Activated CD4-positive, alpha-beta T cell treated with anti-CD3 and anti-CD28 coated beads, Interleukin-2, amount 50 U/mL, for 1 hour (primary cell): Measurements from ENCODE around the gene TMC2.

Source experiments
- DNase-seq: peaks from one replicate; pipeline ENCODE4 v3.0.0-alpha.2; 2020

TMC2 gene

DNA sequence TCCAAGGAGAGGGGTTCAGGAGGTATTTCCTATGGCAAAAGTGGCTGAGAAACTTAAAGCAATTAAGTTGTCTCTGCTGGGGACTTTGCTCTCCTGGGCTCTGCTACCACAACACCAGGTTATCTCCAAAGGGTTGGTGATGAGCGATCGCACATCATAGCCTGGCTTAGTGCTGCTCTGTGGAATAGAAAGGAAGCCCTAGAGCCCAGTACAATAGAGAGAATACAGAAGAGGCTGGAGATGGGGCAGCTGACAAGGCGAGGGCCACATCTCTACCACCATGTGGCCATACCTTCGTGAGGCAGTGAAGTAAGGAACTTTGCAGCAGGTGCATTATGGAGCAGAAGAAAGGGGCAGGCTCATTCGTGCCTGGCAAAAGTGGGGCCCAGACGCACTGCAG lies 8.6 kb upstream of the TMC2 start:
- no peak for DNase-seq

DNA sequence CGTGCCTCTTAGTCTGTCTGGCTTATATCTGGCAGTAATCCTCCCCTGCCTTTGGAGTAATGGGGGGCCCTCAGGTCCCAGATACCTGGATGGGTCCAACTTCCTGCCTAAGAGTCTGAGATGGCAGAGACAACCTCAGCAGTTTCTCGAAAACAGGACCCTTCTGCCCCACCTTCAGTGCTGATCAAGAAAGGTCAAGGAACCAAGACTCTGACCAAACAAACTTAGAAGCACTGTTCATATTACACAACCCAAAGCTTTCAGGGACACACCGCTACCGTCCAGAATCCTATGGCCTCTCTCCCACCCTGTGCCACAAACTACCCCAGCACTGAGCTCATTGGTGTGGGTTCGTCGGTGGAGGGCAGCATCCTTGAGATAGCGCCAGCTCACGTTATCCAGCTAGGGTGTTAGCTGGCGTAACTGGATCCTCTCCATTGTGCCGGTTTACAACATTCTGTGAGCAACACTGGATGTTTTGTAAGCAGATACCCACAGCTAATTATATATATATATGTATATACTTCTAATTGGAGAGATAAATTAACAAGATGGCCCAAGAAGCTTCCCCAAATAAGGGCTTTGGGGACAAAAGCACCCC lies 7.6 kb upstream of the TMC2 start:
- DNase-seq, result no peak

DNA sequence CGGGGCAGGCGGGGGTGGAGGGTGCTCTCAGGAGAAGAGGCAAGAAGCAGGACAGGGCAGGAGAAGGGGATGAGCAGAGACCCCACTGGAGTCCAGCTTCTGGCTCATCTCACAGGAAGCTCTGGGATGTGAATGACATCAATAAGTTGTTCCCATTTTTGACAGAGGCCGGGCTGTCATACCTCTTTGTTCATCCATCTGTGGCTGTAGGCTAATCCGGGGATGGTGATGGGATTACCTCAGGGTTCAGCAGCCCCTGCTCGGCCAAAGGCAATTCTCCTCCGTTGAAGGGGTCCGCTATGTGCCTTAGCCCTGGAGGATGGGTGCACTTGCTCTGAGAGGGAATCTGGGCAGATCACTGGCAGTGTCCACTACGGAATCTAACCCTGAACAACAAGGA lies 3.3 kb upstream of the TMC2 start:
- no peak for DNase-seq

DNA sequence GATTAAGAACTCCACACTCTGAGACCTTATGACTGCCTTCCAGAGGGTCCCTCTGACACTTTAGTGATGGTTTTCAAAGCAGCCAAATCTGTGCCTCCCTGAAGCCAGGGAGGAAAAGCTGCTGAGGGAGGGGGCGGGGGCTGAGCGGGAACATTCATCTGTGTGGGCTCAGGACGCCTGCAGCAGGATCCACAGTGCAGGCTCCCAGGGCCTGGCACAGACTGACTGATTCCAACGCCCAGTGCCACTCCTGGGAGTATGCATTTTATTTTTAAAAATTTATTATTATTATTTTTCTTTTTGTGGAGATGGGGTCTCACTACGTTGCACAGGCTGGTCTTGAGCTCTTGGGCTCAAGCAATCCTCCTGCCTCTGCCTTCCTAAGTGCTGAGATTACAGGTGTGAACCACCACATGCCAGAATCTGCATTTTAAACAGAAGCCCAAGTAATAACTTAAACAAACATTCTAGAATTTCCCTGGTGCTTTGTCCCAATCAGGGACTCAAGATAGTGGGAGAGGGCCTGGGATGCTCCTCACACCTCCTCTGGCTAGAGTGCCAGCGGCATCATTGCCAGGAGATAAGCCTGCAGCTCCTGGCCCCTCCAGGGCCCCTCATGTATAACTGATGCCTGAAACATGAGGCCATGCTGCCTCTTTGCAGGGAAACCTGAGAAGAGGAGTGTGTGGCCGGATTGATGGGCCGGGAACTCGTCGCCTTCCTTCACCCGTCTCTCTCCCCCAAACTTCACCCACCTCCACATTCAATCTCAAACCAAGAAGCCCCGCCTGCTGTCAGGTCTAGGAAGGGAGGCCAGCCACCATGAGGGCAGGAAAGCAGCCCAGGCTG lies 438 bp upstream of the TMC2 start:
- no peak for DNase-seq

DNA sequence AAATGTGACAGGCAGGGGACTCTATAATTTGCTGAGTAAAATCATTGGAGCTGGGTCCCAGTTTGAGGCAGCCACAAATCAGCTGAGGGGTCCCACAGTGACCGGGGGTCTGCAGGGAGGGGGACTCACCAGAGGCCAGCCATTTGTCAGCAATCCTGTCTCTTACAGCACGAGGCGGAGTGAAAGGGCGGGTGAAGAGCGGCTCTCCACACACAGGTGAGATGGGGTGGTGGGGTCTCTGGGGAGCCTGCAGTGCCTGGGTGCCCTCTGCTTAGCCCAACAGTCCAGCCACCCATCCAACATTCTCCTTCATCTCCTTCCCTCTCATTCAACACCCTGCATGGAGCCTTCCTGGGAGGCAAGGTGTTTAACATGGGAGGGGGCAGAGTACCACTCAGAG lies 728 bp downstream of the TMC2 start:
- DNase-seq, result no peak

DNA sequence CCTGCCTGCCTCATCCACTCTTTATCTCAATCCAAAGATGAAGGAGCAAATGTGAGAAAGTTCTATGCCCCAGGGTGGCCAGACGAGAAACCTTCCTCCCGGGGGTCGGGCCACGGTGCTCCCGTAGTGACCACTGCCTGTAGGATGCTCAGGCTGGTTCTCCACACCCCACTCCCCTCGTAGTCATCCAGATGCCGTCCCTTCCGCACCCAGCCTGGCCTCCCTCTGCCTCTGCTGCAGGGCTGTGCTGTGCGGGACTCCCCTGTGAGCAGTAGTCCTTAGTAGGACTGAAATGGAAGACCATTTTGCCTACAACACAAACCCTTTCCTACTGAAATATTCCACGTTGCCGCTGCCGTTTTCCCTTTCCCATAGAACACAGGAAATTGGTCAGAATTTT lies 2.0 kb downstream of the TMC2 start:
- no peak for DNase-seq

DNA sequence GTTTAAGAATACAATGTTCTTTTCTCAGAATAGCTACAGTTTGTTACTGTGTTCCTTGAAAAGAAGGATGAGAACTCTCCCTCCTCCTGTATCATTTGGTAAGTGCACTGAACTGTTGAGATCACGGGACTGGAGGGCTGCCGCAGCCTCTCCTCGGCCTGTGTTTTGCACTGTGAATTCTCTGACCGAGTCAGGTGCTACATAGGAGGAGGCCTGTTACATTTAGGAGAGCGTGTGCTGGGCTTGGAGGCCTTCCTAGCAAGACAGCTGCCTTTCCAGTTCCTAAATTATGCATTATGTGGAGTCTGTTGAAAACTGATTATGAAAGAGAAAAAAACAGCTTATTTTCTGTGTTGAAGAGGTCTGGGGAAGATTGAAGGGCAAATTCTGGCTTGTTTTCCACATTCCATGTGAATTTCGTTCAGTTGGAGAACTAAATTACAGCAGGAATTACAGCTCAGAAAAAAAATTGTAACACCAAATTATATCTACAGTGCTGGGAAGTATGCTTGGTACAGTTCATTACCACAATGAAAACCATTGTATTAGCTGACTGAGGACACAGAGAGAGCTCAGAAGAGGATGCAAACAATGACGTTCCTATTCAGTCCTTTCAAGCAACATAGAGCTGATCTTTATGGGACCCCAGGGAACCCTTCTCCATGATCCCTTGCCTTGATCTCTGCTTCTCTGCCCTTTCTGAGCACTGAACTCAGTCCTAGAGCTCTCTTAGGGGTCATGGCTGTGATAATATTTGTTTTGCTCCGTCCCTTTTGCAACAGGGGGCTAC lies 2.8 kb downstream of the TMC2 start:
- no peak for DNase-seq

DNA sequence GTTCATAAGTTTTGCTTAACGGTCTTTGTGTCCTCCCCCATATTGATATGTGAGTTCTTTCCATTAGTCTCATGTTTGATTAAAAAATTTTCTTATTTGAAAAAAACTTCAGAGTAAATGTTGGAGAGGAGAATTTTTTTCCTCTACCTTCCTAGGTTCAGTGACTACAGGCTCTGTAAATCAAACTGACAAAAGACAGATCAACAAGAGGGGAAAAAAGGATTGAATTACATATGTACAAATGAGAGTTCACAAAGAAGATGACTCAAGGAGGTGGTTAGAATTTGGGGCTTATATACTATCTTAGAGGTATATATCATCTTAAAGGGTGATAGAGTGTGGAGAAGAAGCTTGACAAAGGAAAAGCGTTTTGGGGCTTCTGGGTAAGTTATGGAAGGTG lies 5.6 kb downstream of the TMC2 start:
- no peak for DNase-seq

DNA sequence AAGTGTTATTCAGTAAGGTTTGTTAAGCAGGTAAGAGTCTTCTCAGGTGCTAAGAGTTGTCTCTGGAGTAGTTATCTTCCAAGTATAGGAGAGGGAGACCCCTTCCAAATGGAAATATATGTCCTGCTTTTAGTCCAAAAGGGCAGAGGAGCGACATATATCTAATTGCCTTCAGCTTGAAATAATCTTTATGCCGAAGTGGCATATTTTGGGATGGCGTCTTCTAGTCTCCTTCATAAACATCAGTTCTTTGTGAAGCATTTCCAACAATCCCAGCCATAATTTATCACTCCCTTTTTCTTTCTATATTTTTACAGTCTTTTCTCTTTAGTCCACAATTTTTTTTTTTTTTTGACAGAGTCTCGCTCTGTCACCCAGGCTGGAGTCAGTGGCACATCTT lies 6.0 kb downstream of the TMC2 start:
- DNase-seq, result no peak

DNA sequence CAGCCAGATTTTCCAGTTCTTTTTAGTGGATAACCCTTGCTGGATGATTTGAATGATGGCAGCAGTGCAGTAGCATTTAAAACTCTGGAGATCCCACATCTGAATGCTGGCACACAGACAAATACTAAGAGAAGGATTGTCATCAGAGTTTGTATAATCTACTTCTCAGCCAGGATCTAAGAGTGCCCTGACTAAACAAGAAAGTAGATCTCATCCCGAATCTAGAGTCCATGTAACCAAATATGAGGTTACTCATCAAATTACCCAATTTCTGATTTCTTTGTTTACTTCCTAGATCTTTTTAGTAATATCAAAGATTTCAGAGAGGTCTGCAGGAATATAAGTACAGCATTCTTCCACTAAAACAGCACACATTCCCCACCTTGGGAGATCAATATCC lies 7.8 kb downstream of the TMC2 start:
- no peak for DNase-seq

DNA sequence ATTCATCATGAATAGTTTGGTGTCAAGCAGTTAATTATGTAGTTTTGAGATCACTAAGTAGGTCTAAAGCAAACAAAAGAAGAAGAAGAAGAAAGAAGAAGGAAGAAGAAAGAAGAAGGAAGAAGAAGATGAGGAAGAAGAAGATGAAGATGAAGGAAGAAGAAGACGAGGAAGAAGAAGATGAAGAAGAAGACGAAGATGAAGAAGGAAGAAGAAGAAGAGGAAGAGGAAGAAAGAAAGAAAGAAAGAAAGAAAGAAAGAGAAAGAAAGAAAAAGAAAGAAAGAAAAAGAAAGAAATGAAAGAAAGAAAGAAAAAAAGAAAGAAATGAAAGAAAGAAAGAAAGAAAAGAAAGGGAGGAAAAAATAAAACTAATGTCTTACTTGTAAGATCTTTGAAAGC lies 9.2 kb downstream of the TMC2 start:
- no peak for DNase-seq

DNA sequence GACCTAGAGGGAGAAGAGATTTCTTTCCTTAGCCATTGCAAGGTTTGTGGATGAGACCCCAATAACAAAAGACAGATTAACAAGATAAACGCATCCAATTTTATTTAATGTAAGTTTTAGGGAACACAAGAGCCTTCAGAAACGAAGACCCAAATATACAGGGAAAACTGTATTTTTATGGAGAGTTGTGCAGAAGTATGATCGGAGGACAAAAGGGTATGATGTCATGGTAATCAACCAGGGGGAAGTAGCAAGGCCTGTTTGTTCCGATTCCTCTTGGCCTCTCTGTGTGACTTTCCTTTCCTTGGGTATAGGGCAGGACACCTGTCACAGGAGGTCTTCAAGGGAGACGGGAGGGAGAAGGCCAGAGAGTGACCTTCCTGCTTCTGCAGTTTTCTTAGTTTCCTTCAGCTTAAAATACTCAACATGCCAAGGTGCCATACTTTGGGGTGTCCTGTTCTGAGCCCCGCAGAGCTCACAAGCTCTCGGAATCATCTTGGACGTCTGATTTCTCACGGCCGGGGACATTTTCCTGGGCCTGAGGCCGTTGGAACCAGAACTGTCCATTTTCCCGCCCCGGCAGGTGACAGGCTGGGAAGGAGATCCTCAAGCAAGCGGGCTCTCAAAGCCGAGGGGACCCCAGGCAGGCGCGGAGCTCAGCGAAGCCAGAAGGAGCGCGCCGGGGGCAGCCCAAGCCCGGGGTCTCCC lies 21.7 kb downstream of the TMC2 start:
- DNase-seq, result no peak

DNA sequence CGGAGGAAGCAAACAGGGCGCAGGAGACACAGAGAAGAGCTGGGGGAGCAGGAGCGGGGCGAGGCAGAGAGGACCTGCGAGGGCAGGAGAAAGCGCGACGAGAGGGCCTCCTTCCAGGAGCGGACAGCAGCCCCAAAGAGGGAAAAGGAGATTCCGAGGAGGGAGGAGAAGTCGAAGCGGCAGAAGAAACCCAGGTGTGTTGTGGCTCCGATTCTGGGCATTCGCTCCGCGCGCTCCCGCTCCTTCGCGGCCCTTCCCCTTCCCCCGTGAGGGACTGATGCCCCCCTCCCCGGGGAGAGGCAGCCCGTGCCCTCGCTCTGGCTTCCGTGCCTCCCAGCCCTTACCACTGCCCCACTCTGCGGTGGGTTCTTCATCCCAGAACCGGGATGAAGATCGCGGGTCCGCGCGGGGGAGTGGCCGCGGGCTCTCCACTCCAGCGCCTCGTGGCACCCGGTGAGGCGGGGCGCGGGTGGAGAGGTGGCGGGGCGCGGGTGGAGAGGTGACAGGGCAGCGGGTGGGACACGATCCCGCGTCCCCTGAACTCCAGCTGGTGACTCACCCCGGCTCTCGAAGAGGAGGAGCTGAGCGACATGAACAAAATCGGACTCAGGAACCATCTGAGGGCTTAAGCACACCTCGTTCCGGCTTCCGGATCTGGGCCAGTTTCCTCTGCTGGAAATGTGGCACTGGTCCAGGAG lies 22.4 kb downstream of the TMC2 start:
- no peak for DNase-seq

DNA sequence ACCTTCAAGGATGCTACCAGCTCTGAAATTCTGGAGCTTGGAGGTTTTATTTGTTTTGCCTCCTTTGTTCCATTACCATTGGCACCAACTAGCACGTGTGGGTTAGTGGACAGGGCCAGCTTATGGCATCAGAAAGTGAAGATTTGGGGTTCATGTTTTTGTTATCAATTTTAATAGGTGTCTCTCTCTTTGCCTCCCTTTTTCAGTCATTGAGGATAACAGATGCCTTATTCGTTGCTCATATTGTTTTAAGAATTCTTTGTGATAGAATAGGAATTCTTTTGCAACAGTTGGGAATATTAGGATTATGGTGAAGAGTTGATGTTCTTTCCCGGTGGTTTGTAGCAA lies 22.9 kb downstream of the TMC2 start:
- DNase-seq, result no peak

DNA sequence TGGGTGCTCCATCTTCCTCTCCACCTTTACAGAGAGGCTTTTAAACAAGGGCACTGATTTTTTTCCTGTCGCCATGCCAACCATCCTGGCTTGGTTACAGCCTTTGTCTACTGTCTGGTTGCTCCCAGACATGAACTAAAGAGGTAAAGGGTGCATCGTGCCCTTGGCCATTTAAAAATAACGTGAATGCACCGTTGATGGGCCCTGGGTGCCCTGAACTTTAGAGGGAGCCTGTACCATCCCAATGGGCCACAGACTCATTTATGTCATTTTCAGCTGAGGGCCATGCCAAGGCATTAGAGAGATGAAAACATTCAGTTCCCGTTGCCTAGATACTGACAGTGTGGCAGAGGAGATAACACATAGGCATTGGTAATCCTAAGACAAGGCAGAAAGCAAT lies 23.3 kb downstream of the TMC2 start:
- DNase-seq, result no peak

DNA sequence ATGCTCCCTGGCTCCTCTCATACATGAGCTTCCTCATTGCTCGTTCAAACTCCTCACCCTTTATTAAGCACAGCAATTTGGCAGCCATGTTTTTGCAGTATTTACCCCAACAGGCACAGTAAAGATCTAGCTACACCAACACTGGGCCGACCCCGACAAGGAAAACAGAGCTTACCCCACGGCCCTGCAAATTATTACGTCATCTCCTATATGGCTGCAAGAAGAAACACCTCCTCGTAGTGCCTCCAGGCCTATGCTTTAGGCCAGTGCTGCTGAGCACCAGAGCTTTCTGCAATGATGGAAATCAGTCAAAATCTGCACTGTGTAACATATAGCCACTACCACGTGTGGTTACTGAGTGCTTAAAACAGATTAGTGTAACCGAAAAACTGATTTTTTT lies 26.7 kb downstream of the TMC2 start:
- DNase-seq, result no peak

DNA sequence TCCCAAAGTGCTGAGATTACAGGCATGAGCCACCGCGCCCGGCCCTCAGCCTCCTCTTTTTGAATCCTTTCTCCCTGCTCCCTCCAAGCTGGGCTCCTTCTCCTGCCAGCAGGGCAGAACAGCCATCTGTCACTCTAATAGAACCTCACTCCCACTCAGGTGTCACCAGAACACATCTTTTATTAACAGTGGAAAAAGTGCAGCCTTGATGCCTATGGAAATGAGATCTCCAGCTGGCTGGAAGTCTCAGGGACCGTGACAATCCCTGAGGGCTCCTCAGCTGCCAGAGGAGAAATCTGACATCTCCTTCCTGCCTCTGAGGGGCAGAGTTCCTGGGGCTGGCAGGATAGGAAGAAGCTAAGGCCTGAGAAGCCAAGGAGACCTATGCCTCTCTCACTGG lies 28.0 kb downstream of the TMC2 start:
- no peak for DNase-seq

DNA sequence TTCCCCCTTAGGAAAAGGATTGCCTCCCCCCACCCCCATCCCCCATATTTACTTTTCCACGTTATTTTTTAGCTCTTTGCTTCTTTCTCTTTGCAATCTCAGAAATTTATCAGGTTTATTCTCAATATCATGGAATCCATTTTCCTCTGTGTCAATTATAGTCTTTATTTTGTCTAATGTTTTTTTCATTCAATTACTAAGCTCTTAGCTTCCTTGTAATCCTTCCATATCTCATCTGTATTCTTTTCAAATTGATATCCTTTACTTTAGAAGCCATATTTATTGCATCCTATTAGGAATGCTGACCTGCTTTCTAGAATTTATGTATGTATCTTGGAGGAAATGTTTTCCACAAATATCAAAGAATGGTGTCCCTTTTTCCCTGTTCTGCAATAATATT lies 39.3 kb downstream of the TMC2 start:
- no peak for DNase-seq

DNA sequence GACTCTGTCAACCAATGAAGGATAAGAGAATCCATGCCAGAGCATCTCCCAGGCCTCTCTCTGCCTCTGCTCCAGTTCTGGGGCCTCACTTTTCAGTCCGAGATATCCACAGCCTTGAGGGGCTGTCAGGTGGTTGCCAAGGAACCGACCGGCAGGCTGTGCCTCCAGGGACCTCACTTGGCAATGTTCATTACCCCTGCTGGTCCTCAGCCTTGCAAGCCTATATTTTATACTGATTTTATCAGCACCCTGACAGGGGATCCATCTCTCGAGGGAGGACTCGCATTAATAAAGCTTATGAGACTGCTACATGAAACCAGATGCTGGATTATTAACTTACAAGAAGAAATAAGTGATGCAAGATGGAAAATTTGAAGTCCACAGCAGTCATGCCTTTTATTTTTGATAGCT lies 39.9 kb downstream of the TMC2 start:
- DNase-seq, result no peak

DNA sequence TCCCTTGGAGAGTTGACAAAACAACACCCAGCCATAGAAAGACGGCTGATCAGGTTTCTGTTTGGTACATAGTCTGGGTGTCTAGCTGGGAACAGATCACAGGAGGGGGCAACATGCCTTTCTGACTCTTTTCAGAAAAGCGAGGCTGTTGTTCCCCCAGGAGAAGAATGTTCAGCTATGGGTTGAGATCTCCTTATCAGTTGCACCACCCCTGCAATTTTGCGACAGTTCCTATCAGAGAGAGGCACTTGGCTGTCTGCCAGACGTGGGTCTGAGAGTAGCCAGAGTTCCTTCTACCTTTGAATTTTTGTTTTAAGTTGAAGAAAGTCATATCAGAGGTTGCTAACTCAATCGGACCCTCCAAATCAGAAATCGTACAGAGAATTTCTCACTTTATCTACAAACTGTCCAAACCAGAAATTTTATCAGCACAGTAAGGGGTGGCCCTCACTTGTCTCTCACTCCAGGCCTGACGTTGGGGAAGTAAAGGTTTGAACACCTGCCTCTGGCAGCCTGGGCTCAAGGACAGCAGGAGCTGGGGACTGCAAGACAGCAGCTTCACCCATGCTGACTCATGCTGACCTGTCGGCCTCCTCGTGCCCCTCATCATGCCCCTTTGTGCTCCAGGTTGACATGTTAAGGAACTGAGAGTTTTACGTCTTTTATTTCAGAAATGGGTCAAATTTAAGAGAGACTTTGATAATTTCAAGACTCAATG lies 42.3 kb downstream of the TMC2 start:
- no peak for DNase-seq

DNA sequence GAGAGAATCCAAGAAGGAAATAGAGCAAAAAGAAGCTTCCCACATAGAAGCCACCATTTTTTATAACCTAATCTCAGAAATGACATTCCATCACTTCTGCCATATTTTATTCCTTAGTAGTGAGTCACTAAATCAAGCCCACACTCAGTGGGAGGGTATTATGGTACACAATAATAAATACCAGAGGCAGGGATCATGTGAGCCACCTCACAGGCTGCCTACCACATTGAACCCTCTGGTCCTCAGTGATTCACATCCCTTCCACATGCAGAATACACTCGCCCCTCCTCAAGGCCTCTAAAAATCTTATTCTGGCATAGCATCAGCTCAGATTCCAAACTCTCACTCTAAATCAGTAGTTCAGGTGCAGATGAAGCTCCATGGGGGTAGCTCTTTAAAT lies 49.4 kb downstream of the TMC2 start:
- no peak for DNase-seq

DNA sequence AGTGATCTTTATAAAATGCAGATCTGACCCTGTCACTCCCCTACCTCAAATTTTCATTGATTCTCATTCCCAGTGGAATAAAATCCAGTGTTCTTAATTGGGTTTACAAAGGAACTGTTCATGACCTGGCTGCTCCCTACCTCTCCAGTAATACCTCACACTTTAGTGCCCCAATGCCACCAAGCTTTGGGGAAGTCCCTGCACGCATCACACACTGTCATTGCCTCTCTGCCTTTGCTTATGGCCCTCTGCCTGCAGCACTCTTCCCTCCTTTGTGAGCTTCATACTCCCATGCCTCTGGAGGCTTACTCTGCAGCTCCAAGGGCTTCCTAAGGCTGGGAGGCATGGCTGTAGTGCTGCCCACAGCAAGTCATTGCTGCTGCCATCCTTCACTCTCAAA lies 57.4 kb downstream of the TMC2 start:
- no peak for DNase-seq
